Occipital lobe (tissue), 2 donors: ENCODE data around the gene TRIOBP. TPM values are rescaled to one million over a fixed set of nuclear protein-coding genes. Genes with fewer than 3 reads are reported as not detected.
A peak's percentile ranks its signal among the peaks of the same experiment; 100 is the strongest.
"Not testable (repeated sequence)": the region's sequence is repeated elsewhere in the genome, so short reads cannot be mapped to it uniquely, and the experiment has no call there.

Source experiments
- DNase-seq: peaks from one replicate; lab custom pipeline; 2025; lab: John Stamatoyannopoulos, UW
- total RNA-seq: library from RNA; depleted of rRNA; stranded (reverse); fragments of >200 nt; gene quantifications from one replicate; pipeline ENCODE4 v1.2.3, GENCODE V29; 2014

The TRIOBP gene
- total RNA-seq, 1 donor from 2014 or later, result 13.4 TPM

GRCh38 chr22:37686002-37686982 lies 10.6 kb upstream of the TRIOBP start, which contains the start of gene NOL12:
Gene NOL12, plus strand, starts transcription at chr22:37686343. Its CDS starts 50 bp downstream, at chr22:37686393.
- peak; percentile 79 for DNase-seq

GRCh38 chr22:37690407-37690806 lies 6.4 kb upstream of the TRIOBP start:
- DNase-seq, result no peak

- no peak for DNase-seq
These were observed 5.8 kb upstream of the TRIOBP start for GRCh38 chr22:37690901-37691504.

- no peak for DNase-seq
These were observed 4.1 kb upstream of the TRIOBP start for GRCh38 chr22:37692627-37693285.

GRCh38 chr22:37694131-37694530 lies 2.7 kb upstream of the TRIOBP start:
- DNase-seq, result not testable (repeated sequence)

- not testable (repeated sequence) for DNase-seq
These were observed 590 bp upstream of the TRIOBP start for GRCh38 chr22:37696260-37696656.

GRCh38 chr22:37697538-37697835 lies 639 bp downstream of the TRIOBP start:
- DNase-seq, result no peak

GRCh38 chr22:37701141-37701786 lies 4.4 kb downstream of the TRIOBP start:
- no peak for DNase-seq

GRCh38 chr22:37703906-37704305 lies 7.1 kb downstream of the TRIOBP start:
- no peak for DNase-seq

GRCh38 chr22:37704645-37705044 lies 7.8 kb downstream of the TRIOBP start:
- DNase-seq, result no peak

GRCh38 chr22:37705205-37705604 lies 8.4 kb downstream of the TRIOBP start:
- no peak for DNase-seq

- DNase-seq, result no peak
These were observed 12.0 kb downstream of the TRIOBP start for GRCh38 chr22:37708580-37709444.

- DNase-seq, result no peak
These were observed 12.6 kb downstream of the TRIOBP start for GRCh38 chr22:37709445-37709765.

GRCh38 chr22:37710675-37711074 lies 13.8 kb downstream of the TRIOBP start:
- no peak for DNase-seq

- DNase-seq, result no peak
These were observed 14.6 kb downstream of the TRIOBP start for GRCh38 chr22:37711490-37711889.

GRCh38 chr22:37713761-37714160 lies 16.9 kb downstream of the TRIOBP start:
- no peak for DNase-seq

- DNase-seq, result no peak
These were observed 17.8 kb downstream of the TRIOBP start for GRCh38 chr22:37714634-37715033.

- no peak for DNase-seq
These were observed 18.9 kb downstream of the TRIOBP start for GRCh38 chr22:37715760-37716159.

GRCh38 chr22:37716708-37717107 lies 19.9 kb downstream of the TRIOBP start:
- DNase-seq, result no peak

- not testable (repeated sequence) for DNase-seq
These were observed 20.4 kb downstream of the TRIOBP start for GRCh38 chr22:37717235-37717634.

- not testable (repeated sequence) for DNase-seq
These were observed 21.0 kb downstream of the TRIOBP start for GRCh38 chr22:37717746-37718305.
